Body of pancreas (tissue), 4 donors: ENCODE data around the gene SLC6A3. TPM values are rescaled to one million over a fixed set of nuclear protein-coding genes. Genes with fewer than 3 reads are reported as not detected.

Source experiments
- ATAC-seq: fragments of 150-250 bp; one replicate; pipeline ENCODE4 v1.9.1; 2016
- DNase-seq, 4 donors: peaks; one replicate each; pipeline ENCODE4 v3.0.0-alpha.2; 2019
- H3K27ac ChIP-seq, 4 donors: fragments of 200-600 bp; sonication (generic); 1 replicate in 3 of 4; 2 replicates in 1 of 4; pipeline versions ENCODE4 v1.5.1 to v1.6.1; 2016 to 2019; ENCODE audit warnings: mild to moderate bottlenecking in 1 of 4, mixed read lengths in 1 of 4, moderate library complexity in 1 of 4
- H3K27me3 ChIP-seq, 2 donors: fragments of 200-600 bp; sonication (generic); one replicate each; pipeline ENCODE4 v1.6.0; 2016; ENCODE audit warnings: mild to moderate bottlenecking in 1 of 2
- H3K36me3 ChIP-seq, 2 donors: fragments of 200-600 bp; sonication (generic); replicated peaks in 1 of 2; 2 replicates each; pipeline ENCODE4 v1.5.1; 2016; ENCODE audit warnings: low read depth in 2 of 2; ENCODE audit not compliant: insufficient read depth in 1 of 2
- H3K4me1 ChIP-seq: fragments of 200-600 bp; sonication (generic); one replicate; pipeline ENCODE4 v1.6.0; 2016
- H3K4me3 ChIP-seq, 2 donors: fragments of 200-600 bp; sonication (generic); 1 replicate in 1 of 2; 2 replicates in 1 of 2; pipeline ENCODE4 v1.5.1; 2016 to 2019
- H3K9me3 ChIP-seq, 3 donors: fragments of 200-600 bp; sonication (generic); 1 replicate in 2 of 3; 2 replicates in 1 of 3; pipeline ENCODE4 v1.5.1; 2016
- POLR2A ChIP-seq, 3 donors: fragments of 450-650 bp; IDR thresholded peaks; one replicate each; pipeline ENCODE4 v1.6.1; 2016; ENCODE audit warnings: antibody characterized with exemption in 3 of 3, mild to moderate bottlenecking in 2 of 3
- WGBS, 2 donors: methylation state at CpG; one replicate each; pipeline ENCODE4 v1.1.5; 2017; 5-methylcytosine and 5-hydroxymethylcytosine counted together
- intact Hi-C: fragments of 100-400 bp; cut with DNase I; formaldehyde crosslinking; loops from one replicate; pipeline ENCODE4 v1.15.1; 2023
- total RNA-seq, 2 donors: library from RNA; depleted of rRNA; stranded (reverse); fragments of >200 nt; gene quantifications; one replicate each; pipeline ENCODE4 v1.1.0, GENCODE V29; 2016
- TF ChIP-seq, protein P1 (sequence below), 7 experiments: fragments of 450-650 bp in 4 of 7; fragments of 200-600 bp in 3 of 7; sonication (generic) in 3 of 7; IDR thresholded peaks; one replicate each; pipeline ENCODE4 v1.5.1; 2016 to 2019; ENCODE audit warnings: antibody characterized with exemption in 7 of 7

SLC6A3 gene
- total RNA-seq, 2 donors from 2014 or later: not detected

DNA sequence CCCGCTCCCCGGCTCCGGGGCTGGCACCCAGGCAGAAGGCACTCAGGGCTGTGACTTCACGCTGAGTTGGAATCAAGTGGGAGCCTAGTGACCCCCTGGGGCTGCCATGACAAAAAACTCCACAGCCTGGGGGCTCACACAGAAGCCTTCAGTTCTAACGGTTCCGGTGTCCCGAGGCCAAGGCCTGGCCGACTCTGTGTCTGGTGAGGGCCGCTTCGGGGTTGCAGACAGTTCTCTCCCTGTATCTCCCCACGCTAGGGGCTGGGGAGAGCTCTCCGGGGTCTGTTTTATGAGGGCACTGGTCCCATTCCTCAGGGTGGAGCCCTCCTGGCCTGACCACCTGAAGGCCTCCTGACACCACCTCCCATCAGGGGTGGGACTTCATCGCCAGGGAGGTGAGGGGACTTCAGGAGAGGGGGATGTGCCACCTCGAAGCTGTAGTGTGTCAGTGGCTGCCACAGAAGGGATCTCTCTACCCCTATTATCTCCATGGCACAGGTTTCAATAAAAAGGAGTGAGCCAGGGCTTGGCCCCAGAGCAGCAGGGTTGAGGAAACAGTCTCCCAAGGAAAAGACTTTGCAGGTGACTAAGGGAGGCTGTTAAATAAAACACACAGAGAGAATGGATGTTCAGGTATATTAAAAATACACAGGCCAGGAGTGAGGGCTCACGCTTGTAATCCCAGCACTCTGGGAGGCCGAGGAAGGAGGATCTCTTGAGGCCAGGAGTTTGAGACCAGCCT is 1.5 kb upstream of the SLC6A3 start:
- DNase-seq: no peak
- H3K27ac ChIP-seq: no peak overlapping the region
- H3K36me3 ChIP-seq: no peaks in the 10 kb centered on the region
- ATAC-seq: no peak
- 31 to 53% methylated on average over 6 to 16 of the region's 16 CpGs for WGBS, 2 donors
- peaks cover 0 to 37% of the 10 kb centered on the region in 2 donors for H3K27me3 ChIP-seq
- H3K4me3 ChIP-seq: no peak overlapping the region
- peaks cover 19% of the 10 kb centered on the region for H3K4me1 ChIP-seq
- no peak for TF ChIP-seq POLR2A (IDR thresholded peaks at IDR 0.05)
- TF ChIP-seq, protein P1, sequence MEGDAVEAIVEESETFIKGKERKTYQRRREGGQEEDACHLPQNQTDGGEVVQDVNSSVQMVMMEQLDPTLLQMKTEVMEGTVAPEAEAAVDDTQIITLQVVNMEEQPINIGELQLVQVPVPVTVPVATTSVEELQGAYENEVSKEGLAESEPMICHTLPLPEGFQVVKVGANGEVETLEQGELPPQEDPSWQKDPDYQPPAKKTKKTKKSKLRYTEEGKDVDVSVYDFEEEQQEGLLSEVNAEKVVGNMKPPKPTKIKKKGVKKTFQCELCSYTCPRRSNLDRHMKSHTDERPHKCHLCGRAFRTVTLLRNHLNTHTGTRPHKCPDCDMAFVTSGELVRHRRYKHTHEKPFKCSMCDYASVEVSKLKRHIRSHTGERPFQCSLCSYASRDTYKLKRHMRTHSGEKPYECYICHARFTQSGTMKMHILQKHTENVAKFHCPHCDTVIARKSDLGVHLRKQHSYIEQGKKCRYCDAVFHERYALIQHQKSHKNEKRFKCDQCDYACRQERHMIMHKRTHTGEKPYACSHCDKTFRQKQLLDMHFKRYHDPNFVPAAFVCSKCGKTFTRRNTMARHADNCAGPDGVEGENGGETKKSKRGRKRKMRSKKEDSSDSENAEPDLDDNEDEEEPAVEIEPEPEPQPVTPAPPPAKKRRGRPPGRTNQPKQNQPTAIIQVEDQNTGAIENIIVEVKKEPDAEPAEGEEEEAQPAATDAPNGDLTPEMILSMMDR (IDR thresholded peaks at IDR 0.05): no peak
- no peaks in the 10 kb centered on the region for H3K9me3 ChIP-seq
- intact Hi-C loops: no loop called here

DNA sequence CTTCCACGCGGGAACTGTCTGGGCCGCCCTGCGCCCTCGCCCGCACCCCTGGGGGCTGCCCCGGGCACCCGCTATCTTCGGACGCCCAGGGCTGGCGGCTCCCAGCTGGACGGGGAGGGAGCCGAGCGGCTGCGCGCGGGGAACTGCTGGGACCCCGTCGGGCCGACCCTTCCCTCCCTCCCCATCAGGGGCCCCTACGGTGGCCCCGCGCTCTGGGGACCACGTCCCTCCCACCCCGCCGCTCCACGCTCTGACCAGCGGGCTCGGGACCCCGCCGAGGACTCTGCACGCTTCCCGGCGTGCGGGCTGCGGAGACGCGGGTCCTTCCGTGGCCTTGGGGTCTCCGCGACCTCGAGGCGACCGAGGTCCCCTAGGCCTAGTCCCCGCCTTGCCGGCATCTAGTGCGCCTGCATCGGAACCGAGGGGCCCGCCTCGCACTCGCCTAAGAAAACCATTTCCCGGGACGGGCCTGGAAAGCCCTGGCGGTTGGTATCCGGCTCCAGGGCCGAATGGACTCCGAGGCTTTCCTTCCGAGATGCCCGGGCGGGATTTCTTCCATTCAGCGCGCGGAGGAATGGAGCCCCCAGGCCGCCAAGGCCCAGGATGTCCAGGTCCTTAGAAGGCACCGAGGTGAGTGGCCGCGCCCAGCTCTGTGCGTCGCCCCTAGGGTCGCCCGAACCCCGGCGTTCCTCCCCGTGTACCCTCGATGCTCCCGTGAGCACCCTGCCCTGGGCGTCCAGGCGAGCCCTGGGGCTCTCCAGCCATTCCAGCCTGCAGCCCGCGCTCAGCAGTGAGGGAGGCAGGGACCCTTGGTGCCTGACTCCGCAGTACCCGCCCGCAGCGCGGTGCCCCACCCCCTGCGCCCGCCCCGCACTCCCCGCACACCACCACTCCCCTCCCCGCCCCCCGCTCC is 705 bp upstream of the SLC6A3 start:
- H3K9me3 ChIP-seq: no peaks in the 10 kb centered on the region
- 3% methylated on average over 83 of the region's 92 CpGs; no CpG with 5 or more reads in 1 of the 2 donors for WGBS, 2 donors
- H3K4me1 ChIP-seq: peaks cover 19% of the 10 kb centered on the region
- no peak overlapping the region for H3K27ac ChIP-seq
- H3K36me3 ChIP-seq: no peaks in the 10 kb centered on the region
- ATAC-seq (no peak), DNase-seq (no peak)
- intact Hi-C loops: no loop called here
- H3K27me3 ChIP-seq: peaks cover 0 to 38% of the 10 kb centered on the region in 2 donors
- TF ChIP-seq, protein P1 (IDR thresholded peaks at IDR 0.05): no peak
- TF ChIP-seq POLR2A (IDR thresholded peaks at IDR 0.05): no peak
- no peak overlapping the region for H3K4me3 ChIP-seq

DNA sequence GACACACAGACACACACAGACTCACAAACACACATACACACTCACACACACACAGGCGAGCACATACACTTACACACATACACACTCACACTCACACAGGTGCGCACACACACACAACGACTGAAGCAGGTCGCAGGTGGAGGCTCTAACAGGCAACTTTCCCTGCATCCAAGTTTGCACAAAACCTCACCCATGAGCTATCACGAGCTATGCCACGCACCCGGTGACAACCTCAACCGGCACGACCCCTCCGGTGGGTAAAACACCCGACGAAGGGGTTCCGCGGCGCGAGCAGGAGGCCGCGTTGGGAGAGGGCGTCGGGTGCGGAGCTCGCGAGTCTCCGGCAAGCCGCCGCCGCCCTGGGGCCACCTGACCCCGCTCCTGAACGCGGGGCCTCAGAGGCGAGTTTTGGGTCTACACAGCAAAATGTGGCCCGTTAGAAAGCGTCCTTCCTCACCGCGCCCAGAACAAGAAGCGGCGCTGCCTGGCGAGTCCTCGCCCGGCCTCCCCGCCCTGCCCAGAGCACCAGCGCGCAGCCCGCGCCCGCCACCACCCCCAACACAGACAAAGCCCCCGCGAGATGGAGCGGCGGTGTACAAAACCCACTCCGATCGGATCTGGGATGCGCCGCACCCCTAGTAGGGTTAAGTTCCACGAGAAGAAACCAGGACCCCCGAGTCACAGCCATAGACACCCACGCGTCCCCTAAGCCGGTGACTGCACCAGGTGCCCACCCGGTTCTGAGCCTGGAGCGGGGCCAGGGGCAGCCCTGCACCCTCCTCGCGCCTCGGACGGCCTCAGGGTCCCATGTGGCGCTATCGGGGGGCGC is 665 bp downstream of the SLC6A3 start:
- Histone ChIP-seq H3K27me3 (peaks cover 0 to 38% of the 10 kb centered on the region in 2 donors), H3K9me3 (no peaks in the 10 kb centered on the region), H3K4me3 (no peak overlapping the region), H3K4me1 (peaks cover 19% of the 10 kb centered on the region), H3K36me3 (no peaks in the 10 kb centered on the region), H3K27ac (no peak overlapping the region)
- WGBS, 2 donors: 6 to 26% methylated on average over 5 to 56 of the region's 68 CpGs
- DNase-seq: no peak
- ATAC-seq: no peak
- intact Hi-C loops: no loop called here
- no peak for TF ChIP-seq POLR2A (IDR thresholded peaks at IDR 0.05)
- TF ChIP-seq, protein P1 (IDR thresholded peaks at IDR 0.05): no peak

DNA sequence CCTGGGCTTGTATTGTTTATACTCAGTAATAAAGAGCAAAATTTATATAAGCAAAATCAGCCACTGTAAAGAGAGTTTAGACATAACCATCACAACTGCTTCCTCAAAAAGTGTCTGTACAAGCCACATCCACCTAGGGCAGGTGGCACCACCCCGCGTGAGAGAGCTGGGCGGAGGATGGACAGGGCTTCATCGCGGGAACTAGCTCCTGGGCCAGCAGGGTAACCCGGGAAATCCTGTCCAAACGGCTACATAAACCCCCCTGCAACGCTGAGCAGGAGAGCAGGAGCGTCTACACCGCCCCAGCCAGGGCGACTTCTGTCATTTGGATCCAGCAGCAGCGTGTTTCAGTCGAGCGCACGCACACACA is 1.3 kb downstream of the SLC6A3 start:
- ATAC-seq (no peak), DNase-seq (no peak)
- peaks cover 0 to 38% of the 10 kb centered on the region in 2 donors for H3K27me3 ChIP-seq
- H3K4me3 ChIP-seq: no peak overlapping the region
- no peak overlapping the region for H3K27ac ChIP-seq
- no peaks in the 10 kb centered on the region for H3K36me3 ChIP-seq
- H3K9me3 ChIP-seq: no peaks in the 10 kb centered on the region
- peaks cover 19% of the 10 kb centered on the region for H3K4me1 ChIP-seq
- WGBS, 2 donors: 43 to 65% methylated on average over 14 to 15 of the region's 15 CpGs
- TF ChIP-seq, protein P1 (IDR thresholded peaks at IDR 0.05): no peak
- no peak for TF ChIP-seq POLR2A (IDR thresholded peaks at IDR 0.05)
- intact Hi-C loops: no loop called here
